Stomach (tissue), 4 donors: ENCODE measurements around the gene FSTL4.

Experiments used
- CTCF ChIP-seq, 7 experiments: fragments of 450-650 bp in 4 of 7; fragments of 200-600 bp in 3 of 7; sonication (generic) in 3 of 7; IDR thresholded peaks; one replicate each; pipeline ENCODE4 v1.5.1; 2016 to 2019; ENCODE audit warnings: antibody characterized with exemption in 7 of 7, control low read depth in 2 of 7, mild to moderate bottlenecking in 1 of 7
- POLR2A ChIP-seq, 4 donors: fragments of 450-650 bp; IDR thresholded peaks; one replicate each; pipeline ENCODE4 v1.6.1; 2016; ENCODE audit warnings: antibody characterized with exemption in 4 of 4, control low read depth in 2 of 4, mild to moderate bottlenecking in 1 of 4, moderate library complexity in 1 of 4
- POLR2AphosphoS5 ChIP-seq, 3 donors: sonication (generic); formaldehyde crosslinking; IDR thresholded peaks; one replicate each; pipeline ENCODE4 v1.6.1; 2016; ENCODE audit warnings: antibody characterized with exemption in 3 of 3

DNA sequence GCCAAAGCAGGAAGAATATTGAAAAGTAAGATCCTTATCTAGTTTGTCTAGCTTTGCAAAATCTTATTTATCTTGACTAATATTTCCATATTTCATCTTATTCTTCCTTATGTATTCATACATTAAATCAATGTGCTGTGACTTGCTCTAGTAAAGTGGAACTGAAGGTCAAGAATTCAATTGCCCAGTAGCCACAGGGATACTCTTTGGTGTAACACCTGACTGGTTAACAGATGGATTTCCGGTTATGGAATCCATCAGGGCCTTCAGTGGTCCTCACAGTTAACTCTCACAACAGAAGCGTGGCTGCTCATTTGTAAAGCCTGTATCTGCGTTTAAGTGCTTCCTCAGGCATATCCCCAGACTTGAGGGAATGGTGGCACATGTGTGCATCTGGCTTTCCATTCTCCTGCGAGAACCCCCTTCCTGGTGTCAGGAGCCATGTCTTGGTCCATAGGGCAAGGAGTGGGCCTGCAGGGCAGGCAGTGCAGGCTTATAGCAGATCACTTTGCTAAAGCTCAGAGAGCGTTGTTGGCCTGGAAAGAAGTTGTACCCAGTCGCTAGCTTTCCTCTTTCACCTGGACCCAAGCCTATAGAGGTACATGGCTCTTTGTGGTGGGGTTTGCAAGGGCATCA lies 461.3 kb downstream of the FSTL4 start:
- TF ChIP-seq POLR2A (IDR thresholded peaks at IDR 0.05): no peak
- TF ChIP-seq CTCF (IDR thresholded peaks at IDR 0.05): no peak
- TF ChIP-seq POLR2AphosphoS5 (IDR thresholded peaks at IDR 0.05): no peak
